Uterus (tissue), 2 donors: ENCODE results near the gene UPK1B.

Experiments
- CTCF ChIP-seq, 4 experiments: fragments of 200-600 bp in 2 of 4; fragments of 450-650 bp in 2 of 4; sonication (generic) in 2 of 4; IDR thresholded peaks; one replicate each; pipeline ENCODE4 v1.5.1; 2016 to 2019; ENCODE audit warnings: antibody characterized with exemption in 4 of 4, mild to moderate bottlenecking in 2 of 4, moderate library complexity in 1 of 4
- POLR2A ChIP-seq, 2 donors: fragments of 450-650 bp; IDR thresholded peaks; one replicate each; pipeline ENCODE4 v1.6.1; 2016; ENCODE audit warnings: antibody characterized with exemption in 2 of 2, mild to moderate bottlenecking in 1 of 2, moderate library complexity in 1 of 2

- TF ChIP-seq CTCF (IDR thresholded peaks at IDR 0.05) (no peak), POLR2A (IDR thresholded peaks at IDR 0.05) (no peak)
Observed at GRCh38 chr3:119170821-119171220, 2.6 kb upstream of the UPK1B start.
